T-helper 1 cell treated with Interleukin-12 subunit alpha and Interleukin-12 subunit beta and Interleukin-4 antibody, amounts not matched to agents 30 μg/mL and 1 μg/mL, for 36 hours (primary cell): ENCODE data around the gene KYNU.
A peak's percentile ranks its signal among the peaks of the same experiment; 100 is the strongest.
"Not testable (repeated sequence)": the region's sequence is repeated elsewhere in the genome, so short reads cannot be mapped to it uniquely, and the experiment has no call there.

Experiments used
- H3K27ac Mint-ChIP-seq: one replicate; pipeline ENCODE4 v1.8.0; 2021; ENCODE audit warnings: mild to moderate bottlenecking, mixed read lengths
- H3K27me3 Mint-ChIP-seq: one replicate; pipeline ENCODE4 v1.8.0; 2021; ENCODE audit warnings: low read depth, mixed read lengths
- H3K36me3 Mint-ChIP-seq: one replicate; pipeline ENCODE4 v1.8.0; 2021; ENCODE audit warnings: low read depth, mixed read lengths
- H3K4me1 Mint-ChIP-seq: one replicate; pipeline ENCODE4 v1.8.0; 2021; ENCODE audit warnings: low read depth, mixed read lengths
- H3K4me3 Mint-ChIP-seq: one replicate; pipeline ENCODE4 v1.8.0; 2021; ENCODE audit warnings: mild to moderate bottlenecking, moderate library complexity, mixed read lengths
- H3K9me3 Mint-ChIP-seq: one replicate; pipeline ENCODE4 v1.8.0; 2021; ENCODE audit warnings: mixed read lengths

Gene KYNU

DNA sequence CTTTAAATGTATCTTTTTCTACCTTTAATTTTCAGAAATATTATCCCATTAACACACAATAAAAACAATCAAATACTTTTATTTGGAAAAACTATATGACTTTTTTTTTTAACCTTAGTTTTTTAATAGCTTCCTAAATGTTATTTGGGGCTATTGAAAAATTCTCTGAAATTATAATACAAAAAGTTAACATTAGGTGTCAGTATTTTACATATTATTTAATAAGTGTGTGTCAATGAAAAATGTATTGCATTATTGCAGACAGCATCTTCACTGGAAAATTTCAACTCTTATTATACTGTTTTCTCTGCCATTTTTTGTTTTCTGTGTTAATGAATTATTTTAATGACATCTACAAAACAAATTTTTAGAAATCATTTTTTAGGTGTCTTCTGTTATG is 200.6 kb downstream of the KYNU start:
- H3K36me3 Mint-ChIP-seq = no peaks in the 10 kb centered on the region
- H3K4me1 Mint-ChIP-seq = no peaks in the 10 kb centered on the region
- H3K4me3 Mint-ChIP-seq = no peak overlapping the region
- no peak overlapping the region for H3K27ac Mint-ChIP-seq
- H3K9me3 Mint-ChIP-seq = peaks cover 12% of the 10 kb centered on the region
- no peaks in the 10 kb centered on the region for H3K27me3 Mint-ChIP-seq

DNA sequence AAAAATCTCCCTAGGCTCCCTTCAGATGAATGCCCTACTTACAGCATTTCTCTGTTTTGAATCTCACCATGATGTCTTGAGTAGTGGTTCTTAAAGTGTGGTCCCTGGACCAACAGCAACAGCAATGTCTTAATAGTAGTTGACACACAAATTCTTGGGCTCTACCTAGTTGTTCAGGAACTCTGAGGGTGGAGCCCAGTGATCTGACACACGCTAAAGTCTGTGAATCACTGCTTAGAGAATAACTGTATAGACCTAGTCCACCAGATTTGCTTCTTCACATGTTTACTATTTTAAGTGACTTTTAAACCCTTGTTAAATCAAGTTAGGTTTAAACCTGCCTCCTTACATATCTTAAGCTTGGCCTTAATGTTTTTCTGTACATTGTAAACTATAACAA is 204.2 kb downstream of the KYNU start:
- no peak overlapping the region for H3K4me3 Mint-ChIP-seq
- peaks cover 31% of the 10 kb centered on the region for H3K4me1 Mint-ChIP-seq
- no peaks in the 10 kb centered on the region for H3K36me3 Mint-ChIP-seq
- no peaks in the 10 kb centered on the region for H3K27me3 Mint-ChIP-seq
- no peak overlapping the region for H3K27ac Mint-ChIP-seq
- no peaks in the 10 kb centered on the region for H3K9me3 Mint-ChIP-seq

DNA sequence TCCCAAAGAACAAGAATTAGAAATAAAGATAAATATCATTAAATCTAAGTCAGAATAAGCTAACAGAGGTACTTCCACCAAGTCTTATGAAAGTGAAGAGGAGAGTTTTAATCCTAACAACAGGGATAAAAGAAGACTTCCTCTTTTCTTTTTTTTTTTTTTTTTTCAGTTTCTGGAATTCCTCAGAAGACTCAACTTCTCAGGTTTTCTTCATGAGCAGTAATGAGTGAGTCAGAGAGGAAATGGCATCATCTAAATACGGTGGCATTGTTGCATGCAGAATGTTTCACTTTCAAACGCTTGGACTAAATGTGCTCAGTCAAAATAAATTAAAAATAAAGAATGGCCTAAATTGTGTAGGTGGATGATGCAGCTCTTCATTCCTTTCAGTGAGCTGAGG is 206.2 kb downstream of the KYNU start:
- no peaks in the 10 kb centered on the region for H3K9me3 Mint-ChIP-seq
- no peaks in the 10 kb centered on the region for H3K36me3 Mint-ChIP-seq
- H3K27me3 Mint-ChIP-seq = no peaks in the 10 kb centered on the region
- H3K4me3 Mint-ChIP-seq = no peak overlapping the region
- peak overlapping the region; percentile 26 for H3K27ac Mint-ChIP-seq
- peaks cover 33% of the 10 kb centered on the region for H3K4me1 Mint-ChIP-seq

DNA sequence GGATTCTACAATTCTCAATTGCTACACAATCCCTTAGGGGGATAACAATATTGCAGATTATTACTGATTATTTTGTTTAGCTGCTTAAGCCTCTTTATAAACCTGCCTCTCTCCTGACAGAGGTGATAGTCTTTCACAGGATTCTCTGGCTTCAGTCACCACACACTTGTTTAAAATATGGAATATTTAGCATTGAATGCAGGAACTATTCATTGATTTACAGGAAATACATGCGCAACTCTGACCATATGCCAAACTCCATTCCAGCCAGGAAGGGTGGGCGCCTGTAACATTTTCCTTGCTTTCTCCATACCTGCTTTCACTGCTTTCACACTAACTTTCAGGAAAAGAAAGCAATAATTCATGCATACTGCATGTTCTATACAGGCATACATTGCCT is 207.0 kb downstream of the KYNU start:
- no peaks in the 10 kb centered on the region for H3K9me3 Mint-ChIP-seq
- H3K27ac Mint-ChIP-seq = no peak overlapping the region
- H3K4me3 Mint-ChIP-seq = no peak overlapping the region
- no peaks in the 10 kb centered on the region for H3K27me3 Mint-ChIP-seq
- peaks cover 33% of the 10 kb centered on the region for H3K4me1 Mint-ChIP-seq
- no peaks in the 10 kb centered on the region for H3K36me3 Mint-ChIP-seq

DNA sequence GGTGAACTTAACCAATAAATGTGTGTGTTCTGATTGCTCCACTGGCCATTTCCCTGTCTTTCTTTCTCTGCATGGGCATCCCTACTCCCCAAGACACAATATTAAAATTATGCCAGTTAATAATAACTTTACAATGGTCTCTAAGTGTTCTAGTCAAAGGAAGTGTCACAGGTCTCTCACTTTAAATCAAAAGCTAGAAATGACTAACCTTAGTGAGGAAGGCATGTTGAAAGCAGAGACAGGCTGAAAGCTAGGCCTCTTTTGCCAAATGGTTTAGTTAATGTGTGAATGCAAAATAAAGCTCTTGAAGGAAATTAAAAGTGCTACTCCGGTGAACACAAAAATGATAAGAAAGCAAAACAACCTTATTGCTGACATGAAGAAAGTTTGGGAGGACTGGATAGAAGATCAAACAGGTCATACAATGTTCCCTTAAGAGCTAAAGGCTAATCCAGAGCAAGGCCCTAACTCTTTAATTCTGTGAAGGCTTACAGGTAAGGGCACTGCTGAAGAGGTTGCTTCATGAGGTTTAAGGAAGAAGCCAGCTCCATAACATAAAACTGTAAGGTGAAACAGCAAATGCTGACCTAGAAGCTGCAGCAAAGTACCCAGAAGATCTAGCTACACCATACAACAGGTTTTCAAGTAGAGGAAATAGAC is 207.8 kb downstream of the KYNU start:
- Mint-ChIP-seq H3K9me3 (no peaks in the 10 kb centered on the region), H3K4me3 (peak overlapping the region; percentile 3), H3K27me3 (no peaks in the 10 kb centered on the region), H3K36me3 (no peaks in the 10 kb centered on the region), H3K27ac (peak overlapping the region; percentile 74), H3K4me1 (peaks cover 33% of the 10 kb centered on the region)

DNA sequence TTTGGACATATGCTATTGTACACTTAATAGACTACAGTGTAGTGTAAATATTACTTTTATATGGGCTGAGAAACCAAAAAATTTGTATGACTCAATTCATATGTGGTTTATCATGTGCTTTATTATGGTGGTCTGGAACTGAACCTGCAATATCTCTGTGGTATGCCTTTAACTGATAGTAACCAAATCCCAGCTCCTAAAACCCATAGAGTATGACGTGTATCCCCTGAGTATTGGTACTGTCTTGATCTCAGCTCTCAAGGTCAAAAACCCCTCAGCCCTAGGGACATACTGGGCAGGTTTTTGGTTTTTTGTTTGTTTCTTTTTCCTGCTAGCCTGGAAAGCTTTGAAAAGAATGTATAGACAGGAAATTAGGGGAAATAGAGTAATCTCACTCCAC is 209.6 kb downstream of the KYNU start:
- no peak overlapping the region for H3K4me3 Mint-ChIP-seq
- H3K27me3 Mint-ChIP-seq = no peaks in the 10 kb centered on the region
- H3K9me3 Mint-ChIP-seq = no peaks in the 10 kb centered on the region
- H3K36me3 Mint-ChIP-seq = no peaks in the 10 kb centered on the region
- peaks cover 33% of the 10 kb centered on the region for H3K4me1 Mint-ChIP-seq
- no peak overlapping the region for H3K27ac Mint-ChIP-seq

DNA sequence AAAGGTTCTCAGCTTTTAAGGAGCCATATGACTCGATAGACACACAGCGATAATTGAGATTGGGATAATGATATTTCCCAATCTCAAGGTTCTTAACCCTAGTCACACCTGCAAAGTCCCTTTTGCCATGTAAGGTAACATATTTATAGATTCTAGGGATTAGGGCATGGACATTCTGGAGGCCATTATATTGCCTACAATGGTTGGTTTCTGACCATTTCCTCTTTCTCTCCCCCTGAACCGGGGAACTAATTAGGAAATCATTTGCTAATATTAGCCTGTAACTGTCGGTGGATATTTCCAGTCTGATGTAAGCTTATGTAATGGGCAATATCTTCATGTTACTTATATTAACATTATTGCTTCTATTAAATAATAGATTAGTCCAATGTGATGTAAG is 210.9 kb downstream of the KYNU start:
- no peaks in the 10 kb centered on the region for H3K36me3 Mint-ChIP-seq
- no peak overlapping the region for H3K4me3 Mint-ChIP-seq
- H3K27ac Mint-ChIP-seq = no peak overlapping the region
- H3K9me3 Mint-ChIP-seq = no peaks in the 10 kb centered on the region
- peaks cover 33% of the 10 kb centered on the region for H3K4me1 Mint-ChIP-seq
- H3K27me3 Mint-ChIP-seq = no peaks in the 10 kb centered on the region

DNA sequence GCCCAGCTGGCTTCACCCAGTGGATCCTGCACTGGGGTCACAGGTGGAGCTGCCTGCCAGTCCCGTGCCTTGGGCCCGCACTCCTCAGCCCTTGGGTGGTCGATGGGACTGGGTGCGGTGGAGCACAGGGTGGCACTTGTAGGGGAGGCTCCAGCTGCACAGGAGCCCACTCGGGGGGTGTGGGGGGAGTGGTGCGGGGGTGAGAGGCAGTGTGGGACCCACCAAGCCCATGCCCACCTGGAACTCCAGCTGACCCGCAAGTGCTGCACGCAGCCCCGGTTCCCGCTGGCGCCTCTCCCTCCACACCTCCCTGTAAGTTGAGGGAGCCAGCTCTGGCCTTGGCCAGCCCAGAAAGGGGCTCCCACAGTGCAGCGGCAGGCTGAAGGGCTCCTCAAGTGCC is 212.1 kb downstream of the KYNU start:
- H3K9me3 Mint-ChIP-seq, H3K27ac Mint-ChIP-seq, H3K4me3 Mint-ChIP-seq, H3K36me3 Mint-ChIP-seq, H3K27me3 Mint-ChIP-seq: not testable (repeated sequence)
- H3K4me1 Mint-ChIP-seq = peaks cover 23% of the 10 kb centered on the region
